SK-N-SH treated with all-trans-retinoic acid at 6 μM for 48 hours (cell line): ENCODE measurements around the gene CSK.

ENCODE experiments used
- ATAC-seq: fragments of 200-7000 bp; cut with Tn5 transposase; 3 replicates; pipeline ENCODE4 v1.9.1; 2020; ENCODE audit warnings: mild to moderate bottlenecking, moderate library complexity
- BACH2 ChIP-seq: fragments of 250-450 bp; sonication (Bioruptor Pico); IDR thresholded peaks from 2 replicates; pipeline ENCODE4 v1.9.0; 2021; ENCODE audit warnings: mild to moderate bottlenecking, borderline replicate concordance
- CREB5 ChIP-seq: fragments of 250-450 bp; sonication (Bioruptor Pico); IDR thresholded peaks from 2 replicates; pipeline ENCODE4 v1.5.1; 2020; ENCODE audit warnings: low read depth, mild to moderate bottlenecking, moderate library complexity
- CSDC2 ChIP-seq: fragments of 250-450 bp; sonication (Bioruptor Pico); IDR thresholded peaks from 2 replicates; pipeline ENCODE4 v1.5.0; 2020; ENCODE audit warnings: mild to moderate bottlenecking, moderate library complexity
- CSRNP3 ChIP-seq: fragments of 250-450 bp; sonication (Bioruptor Pico); IDR thresholded peaks from 2 replicates; pipeline ENCODE4 v1.5.1; 2021; ENCODE audit warnings: mild to moderate bottlenecking, moderate library complexity
- ESRRG ChIP-seq: fragments of 250-450 bp; sonication (Bioruptor Pico); IDR thresholded peaks from 2 replicates; pipeline ENCODE4 v1.6.1; 2021; ENCODE audit warnings: mild to moderate bottlenecking
- GLIS3 ChIP-seq: fragments of 250-450 bp; sonication (Bioruptor Pico); IDR thresholded peaks from 2 replicates; pipeline ENCODE4 v1.5.0; 2020; ENCODE audit warnings: mild to moderate bottlenecking, moderate library complexity
- ISL1 ChIP-seq: fragments of 250-450 bp; sonication (Bioruptor Pico); IDR thresholded peaks from 2 replicates; pipeline ENCODE4 v2.1.2; 2022; ENCODE audit warnings: mild to moderate bottlenecking, moderate library complexity
- OSR1 ChIP-seq: fragments of 250-450 bp; sonication (Bioruptor Pico); IDR thresholded peaks from 2 replicates; pipeline ENCODE4 v1.8.0; 2022; ENCODE audit warnings: moderate library complexity, mild to moderate bottlenecking, inconsistent platforms
- POU6F1 ChIP-seq: fragments of 250-450 bp; sonication (Bioruptor Pico); IDR thresholded peaks from 2 replicates; pipeline ENCODE4 v1.8.0; 2021; ENCODE audit warnings: low read depth, mild to moderate bottlenecking, moderate library complexity, borderline replicate concordance
- PPARA ChIP-seq: fragments of 250-450 bp; sonication (Bioruptor Pico); IDR thresholded peaks from 2 replicates; pipeline ENCODE4 v1.5.0; 2020; ENCODE audit warnings: mild to moderate bottlenecking, borderline replicate concordance
- RARB ChIP-seq: fragments of 250-450 bp; sonication (Bioruptor Pico); IDR thresholded peaks from 2 replicates; pipeline ENCODE4 v1.8.0; 2021; ENCODE audit warnings: mild to moderate bottlenecking, moderate library complexity
- TCF4 ChIP-seq: fragments of 250-450 bp; sonication (Bioruptor Pico); IDR thresholded peaks from 2 replicates; pipeline ENCODE4 v1.8.0; 2021; ENCODE audit warnings: mild to moderate bottlenecking, moderate library complexity, borderline replicate concordance
- TOX ChIP-seq: fragments of 250-450 bp; sonication (Bioruptor Pico); IDR thresholded peaks from 2 replicates; pipeline ENCODE4 v1.8.0; 2021; ENCODE audit warnings: mild to moderate bottlenecking, moderate library complexity, borderline replicate concordance
- TSHZ2 ChIP-seq: fragments of 250-450 bp; sonication (Bioruptor Pico); IDR thresholded peaks from 2 replicates; pipeline ENCODE4 v1.5.0; 2020; ENCODE audit warnings: mild to moderate bottlenecking, moderate library complexity
- ZC3H10 ChIP-seq: fragments of 250-450 bp; sonication (Bioruptor Pico); IDR thresholded peaks from 2 replicates; pipeline ENCODE4 v1.5.1; 2021; ENCODE audit warnings: mild to moderate bottlenecking, moderate library complexity
- ZFP3 ChIP-seq: fragments of 250-450 bp; sonication (Bioruptor Pico); IDR thresholded peaks from 2 replicates; pipeline ENCODE4 v1.5.0; 2020; ENCODE audit warnings: mild to moderate bottlenecking, moderate library complexity
- ZFP30 ChIP-seq: fragments of 450-650 bp; formaldehyde crosslinking; IDR thresholded peaks from 2 replicates; pipeline ENCODE4 v1.5.0; 2022; ENCODE audit warnings: mild to moderate bottlenecking, moderate library complexity
- ZNF565 ChIP-seq: fragments of 450-650 bp; formaldehyde crosslinking; conservative IDR thresholded peaks from 2 replicates; pipeline ENCODE4 v1.5.0; 2020; ENCODE audit warnings: low read depth, mild to moderate bottlenecking, moderate library complexity
- ZNF8 ChIP-seq: fragments of 450-650 bp; formaldehyde crosslinking; IDR thresholded peaks from 2 replicates; pipeline ENCODE4 v1.5.0; 2020; ENCODE audit warnings: mild to moderate bottlenecking, moderate library complexity

CSK gene

GRCh38 chr15:74791007-74791406 lies 9.1 kb downstream of the CSK start (continued):
- TF ChIP-seq CREB5 (CRISPR knock-in tag): no peak
- no peak for TF ChIP-seq ESRRG (CRISPR knock-in tag)
- TF ChIP-seq TOX (CRISPR knock-in tag): no peak
- TF ChIP-seq PPARA (CRISPR knock-in tag): no peak
- TF ChIP-seq, all 23 proteins: peak for 0

GRCh38 chr15:74791667-74792066 lies 9.8 kb downstream of the CSK start:
- ATAC-seq: no peak
- TF ChIP-seq ZFP30 (CRISPR knock-in tag): no peak
- no peak for TF ChIP-seq PPARA (CRISPR knock-in tag)
- TF ChIP-seq POU6F1: no peak
- TF ChIP-seq RARB (CRISPR knock-in tag): no peak
- no peak for TF ChIP-seq CREB5 (CRISPR knock-in tag)
- no peak for TF ChIP-seq ESRRG (CRISPR knock-in tag)
- no peak for TF ChIP-seq CSDC2 (CRISPR knock-in tag)
- TF ChIP-seq ZNF565 (CRISPR knock-in tag): no peak
- no peak for TF ChIP-seq GLIS3

GRCh38 chr15:74792227-74793016 lies 10.5 kb downstream of the CSK start:
- no peak for TF ChIP-seq ZC3H10 (CRISPR knock-in tag)
- no peak for TF ChIP-seq TCF4
- TF ChIP-seq ISL1 (CRISPR knock-in tag): no peak
- TF ChIP-seq CSDC2 (CRISPR knock-in tag): no peak
- no peak for TF ChIP-seq TOX (CRISPR knock-in tag)
- TF ChIP-seq ZFP3 (CRISPR knock-in tag): no peak
- TF ChIP-seq TSHZ2 (CRISPR knock-in tag): no peak
- TF ChIP-seq CSRNP3 (CRISPR knock-in tag): no peak
- TF ChIP-seq PPARA (CRISPR knock-in tag): no peak
- no peak for TF ChIP-seq OSR1 (CRISPR knock-in tag)
- no peak for TF ChIP-seq GLIS3
- no peak for TF ChIP-seq RARB (CRISPR knock-in tag)
- TF ChIP-seq POU6F1: no peak
- TF ChIP-seq ZNF8: no peak
- TF ChIP-seq ZNF565 (CRISPR knock-in tag): no peak
- no peak for TF ChIP-seq BACH2 (CRISPR knock-in tag)
- TF ChIP-seq ESRRG (CRISPR knock-in tag): no peak
- TF ChIP-seq, all 23 proteins: peak for 0
- no peak for ATAC-seq
